Measurements from ENCODE around the gene SPOUT1. TPM values are rescaled to one million over a fixed set of nuclear protein-coding genes. Genes with fewer than 3 reads are reported as not detected.

The SPOUT1 gene
- total RNA-seq, 2 experiments from 2014 or later: 22.2 to 27.6 TPM

DNA sequence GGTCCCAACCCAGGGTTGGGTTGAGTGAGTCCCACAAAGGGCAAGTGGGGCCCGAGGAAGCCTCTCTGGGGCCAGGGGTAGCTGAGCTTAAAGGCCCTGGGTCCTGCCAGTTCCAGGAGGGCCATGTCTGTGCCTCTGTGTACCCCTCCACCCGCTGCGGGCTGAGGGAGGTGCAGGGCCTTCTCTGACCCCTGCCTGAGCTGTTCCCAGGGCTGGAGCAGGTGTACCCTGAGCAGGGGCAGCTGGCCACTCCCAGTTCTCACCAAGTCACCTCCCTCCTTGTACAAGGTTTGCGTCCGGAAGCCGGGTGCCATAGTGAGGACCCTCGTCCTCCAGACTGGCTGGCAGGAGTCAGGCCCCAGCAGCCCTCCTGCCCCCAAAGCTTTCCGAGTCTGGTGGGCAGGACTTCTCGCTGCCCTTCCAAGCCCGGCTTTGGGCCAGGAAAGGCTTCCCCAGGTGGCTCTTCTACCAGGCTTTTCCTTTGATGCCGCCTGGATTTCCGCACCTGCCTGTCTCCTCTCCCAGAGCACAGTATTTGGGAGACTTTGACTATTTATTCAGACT lies 20.5 kb downstream of the SPOUT1 start:
- no peak overlapping the region for H3K27ac Mint-ChIP-seq
- POLR2A ChIA-PET: interaction anchor here (0.7 kb wide), 1 partner anchor 9 kb away, joined by 3 read pairs; the partner anchor contains the start of gene ENDOG
- TF ChIP-seq, protein P1, sequence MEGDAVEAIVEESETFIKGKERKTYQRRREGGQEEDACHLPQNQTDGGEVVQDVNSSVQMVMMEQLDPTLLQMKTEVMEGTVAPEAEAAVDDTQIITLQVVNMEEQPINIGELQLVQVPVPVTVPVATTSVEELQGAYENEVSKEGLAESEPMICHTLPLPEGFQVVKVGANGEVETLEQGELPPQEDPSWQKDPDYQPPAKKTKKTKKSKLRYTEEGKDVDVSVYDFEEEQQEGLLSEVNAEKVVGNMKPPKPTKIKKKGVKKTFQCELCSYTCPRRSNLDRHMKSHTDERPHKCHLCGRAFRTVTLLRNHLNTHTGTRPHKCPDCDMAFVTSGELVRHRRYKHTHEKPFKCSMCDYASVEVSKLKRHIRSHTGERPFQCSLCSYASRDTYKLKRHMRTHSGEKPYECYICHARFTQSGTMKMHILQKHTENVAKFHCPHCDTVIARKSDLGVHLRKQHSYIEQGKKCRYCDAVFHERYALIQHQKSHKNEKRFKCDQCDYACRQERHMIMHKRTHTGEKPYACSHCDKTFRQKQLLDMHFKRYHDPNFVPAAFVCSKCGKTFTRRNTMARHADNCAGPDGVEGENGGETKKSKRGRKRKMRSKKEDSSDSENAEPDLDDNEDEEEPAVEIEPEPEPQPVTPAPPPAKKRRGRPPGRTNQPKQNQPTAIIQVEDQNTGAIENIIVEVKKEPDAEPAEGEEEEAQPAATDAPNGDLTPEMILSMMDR (IDR thresholded peaks at IDR 0.05): no peak

DNA sequence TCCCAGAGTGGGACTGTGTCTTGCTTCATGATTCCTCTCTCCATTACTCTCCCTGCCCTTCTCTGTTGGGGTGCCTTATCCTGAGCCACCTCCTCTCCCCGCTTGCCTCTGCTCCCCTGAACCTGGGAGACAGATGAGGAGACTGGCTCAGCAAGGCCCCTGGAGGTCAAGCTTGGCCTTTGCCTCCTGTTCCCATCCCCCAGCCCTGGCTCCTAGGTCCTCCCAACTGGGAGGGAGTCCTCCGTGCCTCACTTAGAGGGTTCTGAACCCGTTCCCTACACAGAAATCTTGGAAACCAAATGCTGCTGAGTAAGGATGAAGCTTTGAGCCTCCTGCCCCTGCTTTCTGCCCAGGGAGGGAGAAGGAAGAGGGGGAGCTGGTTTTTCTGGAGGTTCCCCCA lies 21.1 kb downstream of the SPOUT1 start:
- no peak overlapping the region for H3K4me3 Mint-ChIP-seq
- no peak overlapping the region for H3K27ac Mint-ChIP-seq
- H3K27me3 ChIP-seq (ENCODE audit: control insufficient read depth in 1 of 2, insufficient read depth in 2 of 2, low read length in 2 of 2): no peaks in the 10 kb centered on the region
- intact Hi-C loops (cut with DNase I, micrococcal nuclease): no loop called here
- no peaks in the 10 kb centered on the region for H3K9me3 ChIP-seq (ENCODE audit: control insufficient read depth in 1 of 2, insufficient read depth in 1 of 2, low read length in 2 of 2)
- no peaks in the 10 kb centered on the region for H3K27me3 Mint-ChIP-seq
- no peaks in the 10 kb centered on the region for H3K4me1 ChIP-seq (ENCODE audit: insufficient read depth, low read length)
- H3K4me1 Mint-ChIP-seq (ENCODE audit: low read depth): no peaks in the 10 kb centered on the region
- TF ChIP-seq, protein P1 (IDR thresholded peaks at IDR 0.05): no peak
- peaks cover 37% of the 10 kb centered on the region for H3K36me3 Mint-ChIP-seq (ENCODE audit: low read depth)
- CTCF ChIA-PET: interaction anchor here (1.9 kb wide), 1 partner anchor 10 kb away, joined by 6 read pairs; the partner anchor contains the start of gene ENDOG
- no peak overlapping the region for H3K27ac ChIP-seq (ENCODE audit: low read depth in 1 of 2, low read length in 2 of 2)
- no peaks in the 10 kb centered on the region for H3K9me3 Mint-ChIP-seq
- peaks cover 44% of the 10 kb centered on the region for H3K36me3 ChIP-seq (ENCODE audit: insufficient read depth, low read length)
- no peak overlapping the region for H3K4me3 ChIP-seq (ENCODE audit: low read length)
- DNase-seq: no peak
- no peak for ATAC-seq (ENCODE audit: poor library complexity)
- POLR2A ChIA-PET: interaction anchor here (0.7 kb wide), 1 partner anchor 10 kb away, joined by 3 read pairs; the partner anchor contains the start of gene ENDOG

More for the DNA sequence above, 20.5 kb downstream of the SPOUT1 start:
- CTCF ChIA-PET: no interaction called here
- DNase-seq: no peak
- no peaks in the 10 kb centered on the region for H3K9me3 ChIP-seq (ENCODE audit: control insufficient read depth in 1 of 2, insufficient read depth in 1 of 2, low read length in 2 of 2)
- no peak overlapping the region for H3K27ac ChIP-seq (ENCODE audit: low read depth in 1 of 2, low read length in 2 of 2)
- intact Hi-C loops (cut with DNase I, micrococcal nuclease): no loop called here
- Mint-ChIP-seq H3K4me1 (ENCODE audit: low read depth) (no peaks in the 10 kb centered on the region), H3K27me3 (no peaks in the 10 kb centered on the region), H3K9me3 (no peaks in the 10 kb centered on the region), H3K4me3 (no peak overlapping the region), H3K36me3 (ENCODE audit: low read depth) (peaks cover 31% of the 10 kb centered on the region)
- no peaks in the 10 kb centered on the region for H3K4me1 ChIP-seq (ENCODE audit: insufficient read depth, low read length)
- peaks cover 39% of the 10 kb centered on the region for H3K36me3 ChIP-seq (ENCODE audit: insufficient read depth, low read length)
- H3K4me3 ChIP-seq (ENCODE audit: low read length): no peak overlapping the region
- no peaks in the 10 kb centered on the region for H3K27me3 ChIP-seq (ENCODE audit: control insufficient read depth in 1 of 2, insufficient read depth in 2 of 2, low read length in 2 of 2)
- no peak for ATAC-seq (ENCODE audit: poor library complexity)

DNA sequence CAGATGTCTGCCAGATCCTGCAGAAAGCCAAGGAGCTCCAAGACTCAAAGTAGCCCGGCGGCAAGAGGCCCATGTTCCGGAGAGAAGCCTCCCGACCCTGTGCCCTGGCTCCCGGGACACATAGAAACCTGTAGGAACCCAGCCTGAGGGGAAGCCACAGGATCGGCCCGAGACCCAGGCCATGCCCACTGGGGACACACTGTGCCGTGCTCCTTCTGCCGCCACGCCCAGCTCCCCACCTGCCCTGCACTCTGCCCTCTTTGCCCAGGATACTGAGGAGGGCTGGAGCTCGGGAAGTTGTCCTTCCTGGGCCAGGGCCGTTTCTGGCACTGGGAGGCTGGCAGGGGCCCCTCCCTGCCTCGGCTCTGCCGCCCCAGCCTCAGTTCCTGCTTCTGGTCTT lies 21.8 kb downstream of the SPOUT1 start:
- Histone ChIP-seq H3K27ac (ENCODE audit: low read depth in 1 of 2, low read length in 2 of 2) (no peak overlapping the region), H3K4me1 (ENCODE audit: insufficient read depth, low read length) (no peaks in the 10 kb centered on the region), H3K4me3 (ENCODE audit: low read length) (no peak overlapping the region), H3K36me3 (ENCODE audit: insufficient read depth, low read length) (peaks cover 52% of the 10 kb centered on the region), H3K27me3 (ENCODE audit: control insufficient read depth in 1 of 2, insufficient read depth in 2 of 2, low read length in 2 of 2) (no peaks in the 10 kb centered on the region), H3K9me3 (ENCODE audit: control insufficient read depth in 1 of 2, insufficient read depth in 1 of 2, low read length in 2 of 2) (no peaks in the 10 kb centered on the region)
- ATAC-seq (ENCODE audit: poor library complexity) (no peak), DNase-seq (no peak)
- Mint-ChIP-seq H3K27me3 (no peaks in the 10 kb centered on the region), H3K36me3 (ENCODE audit: low read depth) (peaks cover 44% of the 10 kb centered on the region), H3K4me3 (no peak overlapping the region), H3K9me3 (no peaks in the 10 kb centered on the region), H3K4me1 (ENCODE audit: low read depth) (no peaks in the 10 kb centered on the region), H3K27ac (no peak overlapping the region)
- intact Hi-C loops (cut with DNase I, micrococcal nuclease): no loop called here
- TF ChIP-seq, protein P1 (IDR thresholded peaks at IDR 0.05): no peak
- ChIA-PET POLR2A (no interaction called here), CTCF (interaction anchor here (1.9 kb wide), 1 partner anchor 10 kb away, joined by 6 read pairs; the partner anchor contains the start of gene ENDOG)
